ENCODE data around the gene YIPF2.

The YIPF2 gene

GRCh38 chr19:10920781-10921180, 7.7 kb downstream of the YIPF2 start:
- H3K9me2 ChIP-seq (ENCODE audit: low read depth, low read length): no peaks in the 10 kb centered on the region
- H4K20me1 ChIP-seq (ENCODE audit: insufficient read depth, low read length): no peaks in the 10 kb centered on the region
- no peaks in the 10 kb centered on the region for H3F3A ChIP-seq (ENCODE audit: insufficient read depth, low read length)
- no peaks in the 10 kb centered on the region for H3K4me1 ChIP-seq (ENCODE audit: insufficient read depth, low read length, severe bottlenecking)
- H3K27ac ChIP-seq (ENCODE audit: low read depth, low read length, poor library complexity, severe bottlenecking): no peak overlapping the region
- H3K27me3 ChIP-seq (ENCODE audit: insufficient read depth, low read length): no peaks in the 10 kb centered on the region
- H3K4me3 ChIP-seq (ENCODE audit: low read depth, low read length, poor library complexity, severe bottlenecking): no peak overlapping the region
- H2AFZ ChIP-seq (ENCODE audit: low read length): no peak overlapping the region
- no peaks in the 10 kb centered on the region for H3K79me2 ChIP-seq (ENCODE audit: insufficient read depth, low read length)
- H3K9me3 ChIP-seq (ENCODE audit: low read length): no peaks in the 10 kb centered on the region
- H3K4me2 ChIP-seq (ENCODE audit: low read length): no peak overlapping the region
- peaks cover 66% of the 10 kb centered on the region for H3K36me3 ChIP-seq (ENCODE audit: insufficient read depth, low read length)
- no peak overlapping the region for H3K9ac ChIP-seq (ENCODE audit: low read length)
- TF ChIP-seq CTCF (IDR thresholded peaks at IDR 0.05; ENCODE audit: low read length): no peak
- TF ChIP-seq EZH2 (IDR thresholded peaks at IDR 0.05; ENCODE audit: borderline replicate concordance, low read length): no peak

DNA sequence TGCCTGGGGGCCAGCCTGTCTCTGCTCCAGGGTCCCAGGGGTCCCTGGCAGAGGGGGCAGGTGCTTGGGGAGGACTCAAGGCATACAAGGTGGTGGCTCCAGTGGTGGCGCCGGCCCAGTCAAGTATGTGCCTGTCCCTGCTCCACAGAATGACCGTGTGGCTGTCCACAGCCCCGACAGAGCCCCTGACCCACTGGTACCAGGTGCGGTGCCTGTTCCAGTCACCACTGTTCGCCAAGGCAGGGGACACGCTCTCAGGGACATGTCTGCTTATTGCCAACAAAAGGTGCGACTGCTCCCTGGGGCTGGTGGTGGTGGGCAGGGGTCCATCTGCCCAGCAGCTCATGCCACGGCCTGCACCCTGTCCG, 8.2 kb downstream of the YIPF2 start:
- Histone ChIP-seq H3K27me3 (ENCODE audit: insufficient read depth, low read length) (no peaks in the 10 kb centered on the region), H3F3A (ENCODE audit: insufficient read depth, low read length) (no peaks in the 10 kb centered on the region), H3K9me2 (ENCODE audit: low read depth, low read length) (no peaks in the 10 kb centered on the region), H3K27ac (ENCODE audit: low read depth, low read length, poor library complexity, severe bottlenecking) (no peak overlapping the region), H3K9ac (ENCODE audit: low read length) (no peak overlapping the region), H3K4me2 (ENCODE audit: low read length) (no peak overlapping the region), H3K36me3 (ENCODE audit: insufficient read depth, low read length) (peaks cover 68% of the 10 kb centered on the region), H3K4me1 (ENCODE audit: insufficient read depth, low read length, severe bottlenecking) (no peaks in the 10 kb centered on the region), H3K79me2 (ENCODE audit: insufficient read depth, low read length) (no peaks in the 10 kb centered on the region), H3K9me3 (ENCODE audit: low read length) (no peaks in the 10 kb centered on the region), H3K4me3 (ENCODE audit: low read depth, low read length, poor library complexity, severe bottlenecking) (no peak overlapping the region), H4K20me1 (ENCODE audit: insufficient read depth, low read length) (no peaks in the 10 kb centered on the region), H2AFZ (ENCODE audit: low read length) (no peak overlapping the region)
- TF ChIP-seq CTCF (IDR thresholded peaks at IDR 0.05; ENCODE audit: low read length): no peak
- TF ChIP-seq EZH2 (IDR thresholded peaks at IDR 0.05; ENCODE audit: borderline replicate concordance, low read length): no peak

DNA sequence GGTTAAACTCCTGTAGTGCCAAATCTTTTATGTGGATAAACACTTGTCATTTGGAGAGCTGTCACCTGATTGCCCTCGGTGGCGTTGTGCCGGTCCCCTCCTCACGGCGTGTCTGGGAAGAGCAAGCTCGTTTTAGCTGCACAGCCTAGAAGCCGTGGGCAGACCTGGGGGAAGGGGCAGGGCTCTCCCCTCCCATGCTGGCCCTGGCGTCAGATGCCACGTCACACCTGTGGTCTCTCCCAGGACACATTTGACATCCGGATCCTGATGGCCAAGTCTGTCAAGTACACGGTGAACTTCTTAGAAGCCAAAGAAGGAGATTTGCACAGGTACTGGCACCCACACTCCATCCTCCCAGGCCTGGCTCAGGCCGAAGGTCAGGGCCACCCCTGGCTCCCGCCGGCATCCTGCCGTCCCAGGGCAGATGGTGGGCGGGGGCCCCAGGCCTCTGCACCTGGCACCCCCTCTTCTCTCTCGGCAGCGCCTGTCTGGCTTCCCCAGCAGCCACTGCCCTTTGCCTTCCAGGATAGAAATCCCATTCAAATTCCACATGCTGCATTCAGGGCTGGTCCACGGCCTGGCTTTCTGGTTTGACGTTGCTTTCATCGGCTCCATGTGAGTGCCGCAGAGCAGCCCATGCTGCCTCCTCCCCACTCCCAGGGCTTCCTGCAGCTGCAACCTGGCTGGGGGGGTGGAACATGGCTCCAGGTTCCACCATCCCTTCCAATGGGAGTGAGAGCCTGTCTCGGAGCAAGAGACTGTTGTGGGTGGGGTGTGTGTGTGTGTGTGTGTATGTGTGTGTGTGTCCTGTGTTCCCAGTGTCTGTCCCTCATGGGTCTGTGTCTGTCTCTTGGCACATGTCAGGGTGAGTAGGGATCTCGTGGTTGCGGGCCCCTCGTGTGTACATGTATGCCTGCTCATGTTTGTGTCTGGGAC, 8.8 kb downstream of the YIPF2 start:
- Histone ChIP-seq H2AFZ (ENCODE audit: low read length) (no peak overlapping the region), H3K4me3 (ENCODE audit: low read depth, low read length, poor library complexity, severe bottlenecking) (no peak overlapping the region), H4K20me1 (ENCODE audit: insufficient read depth, low read length) (no peaks in the 10 kb centered on the region), H3K4me1 (ENCODE audit: insufficient read depth, low read length, severe bottlenecking) (no peaks in the 10 kb centered on the region), H3K36me3 (ENCODE audit: insufficient read depth, low read length) (peaks cover 72% of the 10 kb centered on the region), H3K9me3 (ENCODE audit: low read length) (no peaks in the 10 kb centered on the region), H3K9ac (ENCODE audit: low read length) (no peak overlapping the region), H3K27me3 (ENCODE audit: insufficient read depth, low read length) (no peaks in the 10 kb centered on the region), H3K27ac (ENCODE audit: low read depth, low read length, poor library complexity, severe bottlenecking) (no peak overlapping the region), H3K4me2 (ENCODE audit: low read length) (no peak overlapping the region), H3K9me2 (ENCODE audit: low read depth, low read length) (no peaks in the 10 kb centered on the region), H3K79me2 (ENCODE audit: insufficient read depth, low read length) (no peaks in the 10 kb centered on the region), H3F3A (ENCODE audit: insufficient read depth, low read length) (no peaks in the 10 kb centered on the region)
- no peak for TF ChIP-seq EZH2 (IDR thresholded peaks at IDR 0.05; ENCODE audit: borderline replicate concordance, low read length)
- no peak for TF ChIP-seq CTCF (IDR thresholded peaks at IDR 0.05; ENCODE audit: low read length)
